Naive thymus-derived CD4-positive, alpha-beta T cell (primary cell): ENCODE results near the gene ZFYVE19. TPM values are rescaled to one million over a fixed set of nuclear protein-coding genes. Genes with fewer than 3 reads are reported as not detected.

Source experiments
- ATAC-seq: fragments of 150-1000 bp; cut with Tn5 transposase; 2 replicates; pipeline ENCODE4 v1.10.0; 2021; ENCODE audit warnings: mild to moderate bottlenecking, moderate library complexity
- CTCF ChIA-PET: fragments of 350-600 bp; sonication (Branson Sonifier 250); formaldehyde crosslinking; loops from one replicate; lab custom pipeline; 2021; ENCODE audit warnings: antibody characterized with exemption; lab: Charles Lee
- POLR2A ChIA-PET: fragments of 350-600 bp; sonication (Branson Sonifier 250); formaldehyde crosslinking; loops from one replicate; lab custom pipeline; 2021; ENCODE audit warnings: antibody characterized with exemption, inconsistent platforms; lab: Charles Lee
- DNase-seq, 9 donors: peaks; one replicate each; pipeline versions ENCODE4 v3.0.0 to v3.0.0-alpha.2; 2020 to 2022; ENCODE audit warnings: mixed read lengths in 1 of 9
- H3K27ac ChIP-seq: one replicate; pipeline ENCODE4 v1.7.0; 2013; ENCODE audit warnings: mild to moderate bottlenecking, low read depth, low read length, moderate library complexity
- H3K27me3 ChIP-seq, 2 donors: one replicate each; pipeline ENCODE4 v1.7.0; 2013; ENCODE audit warnings: low read length in 2 of 2, mild to moderate bottlenecking in 2 of 2, moderate library complexity in 2 of 2; ENCODE audit not compliant: control insufficient read depth in 2 of 2, insufficient read depth in 2 of 2
- H3K36me3 ChIP-seq, 3 experiments: 1 replicate in 2 of 3; 2 replicates in 1 of 3; pipeline ENCODE4 v1.7.0; 2013; ENCODE audit warnings: low read length in 3 of 3, mild to moderate bottlenecking in 3 of 3, moderate library complexity in 1 of 3; ENCODE audit not compliant: insufficient read depth in 3 of 3, control insufficient read depth in 2 of 3
- H3K4me1 ChIP-seq, 2 donors: one replicate each; pipeline ENCODE4 v1.7.0; 2013; ENCODE audit warnings: low read length in 2 of 2, mild to moderate bottlenecking in 2 of 2, moderate library complexity in 1 of 2; ENCODE audit not compliant: control insufficient read depth in 2 of 2, insufficient read depth in 2 of 2
- H3K4me3 ChIP-seq: 2 replicates; pipeline ENCODE4 v1.7.0; 2013; ENCODE audit warnings: mild to moderate bottlenecking, low read length
- H3K9me3 ChIP-seq, 3 experiments: 1 replicate in 2 of 3; 2 replicates in 1 of 3; pipeline ENCODE4 v1.7.0; 2013; ENCODE audit warnings: low read length in 3 of 3; ENCODE audit not compliant: control insufficient read depth in 2 of 3
- H3K27ac Mint-ChIP-seq, 9 donors: one replicate each; pipeline ENCODE4 v1.8.0; 2020 to 2022; ENCODE audit warnings: mixed read lengths in 9 of 9, mild to moderate bottlenecking in 8 of 9, moderate library complexity in 5 of 9, inconsistent platforms in 2 of 9
- H3K27me3 Mint-ChIP-seq, 5 donors: one replicate each; pipeline ENCODE4 v1.8.0; 2021 to 2022; ENCODE audit warnings: mixed read lengths in 5 of 5, mild to moderate bottlenecking in 1 of 5
- H3K36me3 Mint-ChIP-seq, 5 donors: one replicate each; pipeline ENCODE4 v1.8.0; 2020 to 2022; ENCODE audit warnings: mixed read lengths in 5 of 5, mild to moderate bottlenecking in 3 of 5, inconsistent platforms in 1 of 5
- H3K4me1 Mint-ChIP-seq, 7 donors: one replicate each; pipeline ENCODE4 v1.8.0; 2020 to 2022; ENCODE audit warnings: mixed read lengths in 7 of 7, mild to moderate bottlenecking in 3 of 7, inconsistent platforms in 1 of 7
- H3K4me3 Mint-ChIP-seq, 10 donors: one replicate each; pipeline ENCODE4 v1.8.0; 2020 to 2022; ENCODE audit warnings: mild to moderate bottlenecking in 10 of 10, mixed read lengths in 10 of 10, moderate library complexity in 6 of 10, inconsistent platforms in 2 of 10
- H3K9me3 Mint-ChIP-seq, 11 donors: one replicate each; pipeline ENCODE4 v1.8.0; 2020 to 2022; ENCODE audit warnings: mixed read lengths in 11 of 11, mild to moderate bottlenecking in 4 of 11, inconsistent platforms in 1 of 11, moderate library complexity in 1 of 11
- intact Hi-C, 2 donors: fragments of 100-400 bp; cut with micrococcal nuclease; formaldehyde crosslinking; loops; one replicate each; pipeline ENCODE4 v1.15.1; 2023
- polyA plus RNA-seq, 2 donors: library from polyadenylated mRNA; unstranded; fragments of 300-500 nt; fragmentation: Illumina TruSeq; gene quantifications; one replicate each; pipeline ENCODE4 v1.2.3, GENCODE V29; 2021
- total RNA-seq, 6 experiments: library from RNA in 5 of 6; stranded (reverse) in 5 of 6; gene quantifications; 1 replicate in 5 of 6; 2 replicates in 1 of 6; pipeline ENCODE4 v1.2.3 and lab custom pipeline; 2021 to 2026

The ZFYVE19 gene
- total and polyA plus RNA-seq, 7 experiments from 2014 or later: 15.7 to 31.9 (median 22.7) TPM

GRCh38 chr15:40775007-40775406 lies 31.9 kb upstream of the ZFYVE19 start:
- Histone ChIP-seq H3K4me1 (peaks cover 0 to 11% of the 10 kb centered on the region in 2 donors), H3K27ac (no peak overlapping the region), H3K36me3 (peaks cover 7 to 83% (median 18%) of the 10 kb centered on the region in 3 experiments), H3K27me3 (no peaks in the 10 kb centered on the region), H3K9me3 (no peaks in the 10 kb centered on the region), H3K4me3 (no peak overlapping the region)
- H3K4me1 Mint-ChIP-seq: peaks cover 3 to 16% (median 4%) of the 10 kb centered on the region in 7 donors
- POLR2A ChIA-PET: no interaction called here
- intact Hi-C loops: no loop called here
- CTCF ChIA-PET: no interaction called here
- peak overlapping the region in 1 of 9 donors; percentile 62 for H3K27ac Mint-ChIP-seq
- no peak overlapping the region for H3K4me3 Mint-ChIP-seq
- H3K9me3 Mint-ChIP-seq: no peaks in the 10 kb centered on the region
- no peaks in the 10 kb centered on the region for H3K27me3 Mint-ChIP-seq
- H3K36me3 Mint-ChIP-seq: peaks cover 3 to 32% (median 11%) of the 10 kb centered on the region in 5 donors
- DNase-seq: no peak
- ATAC-seq: no peak

GRCh38 chr15:40775740-40776536 lies 31.0 kb upstream of the ZFYVE19 start:
- Histone ChIP-seq H3K27ac (no peak overlapping the region), H3K36me3 (peaks cover 7 to 87% (median 18%) of the 10 kb centered on the region in 3 experiments), H3K9me3 (no peaks in the 10 kb centered on the region), H3K4me3 (no peak overlapping the region), H3K27me3 (no peaks in the 10 kb centered on the region), H3K4me1 (peaks cover 0 to 11% of the 10 kb centered on the region in 2 donors)
- Mint-ChIP-seq H3K27ac (peak overlapping the region in 1 of 9 donors; percentile 65), H3K27me3 (no peaks in the 10 kb centered on the region), H3K9me3 (no peaks in the 10 kb centered on the region), H3K36me3 (peaks cover 3 to 32% (median 11%) of the 10 kb centered on the region in 5 donors), H3K4me3 (no peak overlapping the region), H3K4me1 (peaks cover 0 to 13% (median 0%) of the 10 kb centered on the region in 7 donors)
- no peak for ATAC-seq
- CTCF ChIA-PET: interaction anchor here (0.6 kb wide), 1 partner anchor 375 kb away, joined by 5 read pairs; no protein-coding TSS in a partner anchor
- POLR2A ChIA-PET: interaction anchor here (1.2 kb wide), 1 partner anchor 81 kb away, joined by 3 read pairs; the partner anchor contains the start of gene RAD51
- no peak for DNase-seq
- intact Hi-C loops: no loop called here

- ATAC-seq (peak; percentile 93), DNase-seq (no peak)
- Histone ChIP-seq H3K9me3 (no peaks in the 10 kb centered on the region), H3K4me3 (no peak overlapping the region), H3K27me3 (no peaks in the 10 kb centered on the region), H3K4me1 (peaks cover 0 to 11% of the 10 kb centered on the region in 2 donors), H3K27ac (no peak overlapping the region), H3K36me3 (peaks cover 7 to 83% (median 18%) of the 10 kb centered on the region in 3 experiments)
- no peaks in the 10 kb centered on the region for H3K9me3 Mint-ChIP-seq
- peaks cover 0 to 13% (median 0%) of the 10 kb centered on the region in 7 donors for H3K4me1 Mint-ChIP-seq
- no peak overlapping the region for H3K4me3 Mint-ChIP-seq
- H3K27me3 Mint-ChIP-seq: no peaks in the 10 kb centered on the region
- intact Hi-C loops: no loop called here
- H3K36me3 Mint-ChIP-seq: peaks cover 3 to 29% (median 11%) of the 10 kb centered on the region in 5 donors
- H3K27ac Mint-ChIP-seq: peak overlapping the region in 4 of 9 donors; percentile 5 to 65 (median 26)
- POLR2A ChIA-PET: interaction anchor here (0.8 to 1.2 kb wide), 2 partner anchors 82 to 386 kb away, joined by 3 read pairs; partner anchors contain the start of gene RAD51
- CTCF ChIA-PET: interaction anchor here (0.6 kb wide), 2 partner anchors 375 to 442 kb away, joined by 3 to 5 read pairs; no protein-coding TSS in a partner anchor
Observed at GRCh38 chr15:40776537-40777141, 30.2 kb upstream of the ZFYVE19 start.

GRCh38 chr15:40782609-40783227 lies 24.2 kb upstream of the ZFYVE19 start:
- no peaks in the 10 kb centered on the region for H3K27me3 Mint-ChIP-seq
- intact Hi-C loops: loop anchor here (1.0 to 5.0 kb wide), 10 partner anchors 18 to 263 kb away; partner anchors contain the start of genes DNAJC17 (in 1 of the 2), GCHFR (in 1 of the 2), RMDN3 (in 1 of the 2) and ZFYVE19 (in 1 of the 2)

GRCh38 chr15:40785164-40785563 lies 21.7 kb upstream of the ZFYVE19 start:
- Mint-ChIP-seq H3K9me3 (no peaks in the 10 kb centered on the region), H3K4me3 (no peak overlapping the region), H3K27me3 (no peaks in the 10 kb centered on the region), H3K4me1 (peaks cover 24 to 34% (median 27%) of the 10 kb centered on the region in 7 donors), H3K27ac (no peak overlapping the region), H3K36me3 (no peaks in the 10 kb centered on the region)
- ATAC-seq (no peak), DNase-seq (no peak)
- ChIA-PET CTCF (interaction anchor here (0.8 to 5.2 kb wide), 4 partner anchors 12 to 107 kb away, joined by 3 to 48 read pairs (median 6); no protein-coding TSS in a partner anchor), POLR2A (interaction anchor here (0.5 to 0.9 kb wide), 3 partner anchors 9 to 21 kb away, joined by 3 to 5 read pairs (median 3); partner anchors contain the start of gene GCHFR)
- Histone ChIP-seq H3K36me3 (peaks cover 0 to 2% (median 0%) of the 10 kb centered on the region in 3 experiments), H3K9me3 (no peaks in the 10 kb centered on the region), H3K27me3 (no peaks in the 10 kb centered on the region), H3K4me3 (no peak overlapping the region), H3K4me1 (peaks cover 14 to 18% of the 10 kb centered on the region in 2 donors), H3K27ac (no peak overlapping the region)
- intact Hi-C loops: no loop called here

More at GRCh38 chr15:40782609-40783227, 24.2 kb upstream of the ZFYVE19 start:
- H3K9me3 ChIP-seq: no peaks in the 10 kb centered on the region
- H3K4me1 Mint-ChIP-seq: peaks cover 12 to 25% (median 20%) of the 10 kb centered on the region in 7 donors
- DNase-seq (peak; percentile 63 to 78 (median 75)), ATAC-seq (peak; percentile 99)
- H3K4me3 Mint-ChIP-seq: no peak overlapping the region
- peaks cover 8 to 13% of the 10 kb centered on the region in 2 donors for H3K4me1 ChIP-seq
- H3K9me3 Mint-ChIP-seq: no peaks in the 10 kb centered on the region
- peaks cover 0 to 26% (median 7%) of the 10 kb centered on the region in 3 experiments for H3K36me3 ChIP-seq
- H3K4me3 ChIP-seq: no peak overlapping the region
- peaks cover 0 to 8% (median 5%) of the 10 kb centered on the region in 5 donors for H3K36me3 Mint-ChIP-seq
- H3K27me3 ChIP-seq: no peaks in the 10 kb centered on the region
- no peak overlapping the region for H3K27ac ChIP-seq
- ChIA-PET POLR2A (interaction anchor here (1.7 kb wide), 1 partner anchor 88 kb away, joined by 11 read pairs; the partner anchor contains the start of gene RAD51), CTCF (interaction anchor here (0.6 to 5.2 kb wide), 27 partner anchors 9 to 283 kb away, joined by 3 to 48 read pairs (median 4); partner anchors contain the start of genes C15orf62, CCDC32, KNL1 and PPP1R14D)
- H3K27ac Mint-ChIP-seq: peak overlapping the region in 2 of 9 donors; percentile 34 to 39
